Liver (tissue), 9 donors: ENCODE results near the gene OTUD3. TPM values are rescaled to one million over a fixed set of nuclear protein-coding genes. Genes with fewer than 3 reads are reported as not detected.

Experiments used
- DNase-seq: peaks from one replicate; pipeline ENCODE4 v3.0.0-alpha.2; 2017; ENCODE audit warnings: low spot score
- H3K27ac ChIP-seq, 2 donors: one replicate each; pipeline ENCODE4 v1.7.0; 2013; ENCODE audit warnings: inconsistent platforms in 2 of 2, low read length in 2 of 2, control low read depth in 1 of 2, low read depth in 1 of 2, mild to moderate bottlenecking in 1 of 2
- H3K27me3 ChIP-seq, 4 donors: one replicate each; pipeline versions ENCODE4 v1.6.1 to v1.7.0; 2013; ENCODE audit warnings: low read length in 3 of 4, inconsistent platforms in 1 of 4, mild to moderate bottlenecking in 1 of 4, moderate library complexity in 1 of 4; ENCODE audit not compliant: control insufficient read depth in 4 of 4, insufficient read depth in 4 of 4
- H3K36me3 ChIP-seq, 4 donors: one replicate each; pipeline versions ENCODE4 v1.6.1 to v1.7.0; 2013; ENCODE audit warnings: low read length in 3 of 4, mild to moderate bottlenecking in 3 of 4, low read depth in 1 of 4, moderate library complexity in 1 of 4; ENCODE audit not compliant: control insufficient read depth in 4 of 4, insufficient read depth in 3 of 4
- H3K4me1 ChIP-seq, 4 donors: one replicate each; pipeline versions ENCODE4 v1.6.1 to v1.7.0; 2013; ENCODE audit warnings: low read length in 3 of 4, mild to moderate bottlenecking in 3 of 4, moderate library complexity in 1 of 4; ENCODE audit not compliant: control insufficient read depth in 4 of 4, insufficient read depth in 4 of 4
- H3K4me3 ChIP-seq, 3 donors: one replicate each; pipeline versions ENCODE4 v1.6.1 to v1.7.0; 2013; ENCODE audit warnings: low read length in 3 of 3, control low read depth in 1 of 3, low read depth in 1 of 3, mild to moderate bottlenecking in 1 of 3
- H3K9ac ChIP-seq, 2 donors: one replicate each; pipeline ENCODE4 v1.7.0; 2013; ENCODE audit warnings: low read length in 2 of 2, mild to moderate bottlenecking in 2 of 2, moderate library complexity in 2 of 2, control low read depth in 1 of 2, low read depth in 1 of 2
- H3K9me3 ChIP-seq, 4 donors: one replicate each; pipeline versions ENCODE4 v1.6.1 to v1.7.0; 2013; ENCODE audit warnings: low read length in 3 of 4; ENCODE audit not compliant: control insufficient read depth in 4 of 4
- ATF3 ChIP-seq: IDR thresholded peaks from 2 replicates; pipeline ENCODE4 v1.6.1; 2016; ENCODE audit warnings: antibody characterized with exemption
- CTCF ChIP-seq: fragments of 150-350 bp; IDR thresholded peaks from 2 replicates; pipeline ENCODE4 v1.5.1; 2017; ENCODE audit warnings: improper control_type of control experiment, low read depth, low read length; ENCODE audit not compliant: missing input control
- EGR1 ChIP-seq, 2 donors: IDR thresholded peaks; 2 replicates each; pipeline ENCODE4 v1.6.1; 2016 to 2018; ENCODE audit warnings: antibody characterized with exemption in 2 of 2, low read depth in 2 of 2
- FOXA1 ChIP-seq: IDR thresholded peaks from 2 replicates; pipeline ENCODE4 v1.6.1; 2016; ENCODE audit warnings: antibody characterized with exemption
- FOXA2 ChIP-seq: IDR thresholded peaks from 2 replicates; pipeline ENCODE4 v1.6.1; 2016; ENCODE audit warnings: antibody characterized with exemption
- GABPA ChIP-seq, 2 donors: IDR thresholded peaks in 1 of 2; conservative IDR thresholded peaks in 1 of 2; 2 replicates each; pipeline ENCODE4 v1.6.1; 2016; ENCODE audit warnings: antibody characterized with exemption in 2 of 2, mild to moderate bottlenecking in 1 of 2, moderate library complexity in 1 of 2
- HNF4A ChIP-seq, 2 donors: conservative IDR thresholded peaks; 2 replicates each; pipeline ENCODE4 v1.6.1; 2016; ENCODE audit warnings: antibody characterized with exemption in 2 of 2, mild to moderate bottlenecking in 2 of 2
- HNF4G ChIP-seq: IDR thresholded peaks from 2 replicates; pipeline ENCODE4 v1.6.1; 2016; ENCODE audit warnings: antibody characterized with exemption
- JUND ChIP-seq, 2 donors: IDR thresholded peaks; 2 replicates each; pipeline ENCODE4 v1.6.1; 2016; ENCODE audit warnings: antibody characterized with exemption in 2 of 2
- MAX ChIP-seq: IDR thresholded peaks from 2 replicates; pipeline ENCODE4 v1.6.1; 2016; ENCODE audit warnings: antibody characterized with exemption
- NR2F2 ChIP-seq: IDR thresholded peaks from 2 replicates; pipeline ENCODE4 v1.6.1; 2016; ENCODE audit warnings: antibody characterized with exemption
- RAD21 ChIP-seq, 2 donors: IDR thresholded peaks; 2 replicates each; pipeline ENCODE4 v1.6.1; 2016; ENCODE audit warnings: antibody characterized with exemption in 2 of 2, mild to moderate bottlenecking in 2 of 2
- REST ChIP-seq: IDR thresholded peaks from 2 replicates; pipeline ENCODE4 v1.6.1; 2016; ENCODE audit warnings: antibody characterized with exemption, mild to moderate bottlenecking
- RXRA ChIP-seq, 2 donors: IDR thresholded peaks; 2 replicates each; pipeline ENCODE4 v1.6.1; 2017 to 2018; ENCODE audit warnings: antibody characterized with exemption in 2 of 2, mild to moderate bottlenecking in 1 of 2
- SP1 ChIP-seq: IDR thresholded peaks from 2 replicates; pipeline ENCODE4 v1.6.1; 2018; ENCODE audit warnings: antibody characterized with exemption, mild to moderate bottlenecking
- TAF1 ChIP-seq: conservative IDR thresholded peaks from 2 replicates; pipeline ENCODE4 v1.6.1; 2016; ENCODE audit warnings: antibody characterized with exemption, mild to moderate bottlenecking
- YY1 ChIP-seq: IDR thresholded peaks from 2 replicates; pipeline ENCODE4 v1.6.1; 2016; ENCODE audit warnings: antibody characterized with exemption, mild to moderate bottlenecking
- WGBS: extraction: QIAGEN DNeasy Blood & Tissue Kit; methylation state at CpG from one replicate; pipeline ENCODE4 v1.1.7; 2013; 5-methylcytosine and 5-hydroxymethylcytosine counted together
- polyA plus RNA-seq, 2 donors: library from polyadenylated mRNA; stranded (reverse) in 1 of 2; unstranded in 1 of 2; fragments of 200-250 nt in 1 of 2; fragments of >200 nt in 1 of 2; fragmentation: Nextera tagmentation in 1 of 2; extraction: Ambion mirVana in 1 of 2; gene quantifications; one replicate each; pipeline versions ENCODE4 v1.2.1 to v1.2.3, GENCODE V29; 2013 to 2015
- total RNA-seq, 2 donors: library from RNA; depleted of rRNA; stranded (reverse); fragments of >200 nt; gene quantifications; one replicate each; pipeline ENCODE4 v1.2.3, GENCODE V29; 2014
- TF ChIP-seq, protein P1 (sequence below): IDR thresholded peaks from 2 replicates; pipeline ENCODE4 v1.6.1; 2016; ENCODE audit warnings: antibody characterized with exemption
- donor health status: healthy.
- donor health status: healthy.
- donor health status: healthy.
- donor health status: healthy.
- donor health status: healthy.

The OTUD3 gene
- total and polyA plus RNA-seq, 4 donors, result 0.36 to 4.0 (median 2.1) TPM

GRCh38 chr1:19859876-19860275 lies 22.3 kb upstream of the OTUD3 start:
- WGBS, result 73% methylated on average over 2 of the region's 2 CpGs
- H3K9me3 ChIP-seq, result peaks cover 0 to 8% (median 0%) of the 10 kb centered on the region in 4 donors
- TF ChIP-seq GABPA (IDR thresholded peaks at IDR 0.05 in 1 of 2, conservative IDR thresholded peaks at IDR 0.05 in 1 of 2) (no peak), REST (no peak), HNF4A (conservative IDR thresholded peaks at IDR 0.05) (no peak), CTCF (no peak), EGR1 (IDR thresholded peaks at IDR 0.05; ENCODE audit: low read depth in 2 of 2) (no peak), NR2F2 (no peak), YY1 (no peak), FOXA1 (no peak), RAD21 (IDR thresholded peaks at IDR 0.05) (no peak), FOXA2 (no peak), TAF1 (no peak), MAX (no peak), RXRA (IDR thresholded peaks at IDR 0.05) (no peak)
- TF ChIP-seq, protein P1, sequence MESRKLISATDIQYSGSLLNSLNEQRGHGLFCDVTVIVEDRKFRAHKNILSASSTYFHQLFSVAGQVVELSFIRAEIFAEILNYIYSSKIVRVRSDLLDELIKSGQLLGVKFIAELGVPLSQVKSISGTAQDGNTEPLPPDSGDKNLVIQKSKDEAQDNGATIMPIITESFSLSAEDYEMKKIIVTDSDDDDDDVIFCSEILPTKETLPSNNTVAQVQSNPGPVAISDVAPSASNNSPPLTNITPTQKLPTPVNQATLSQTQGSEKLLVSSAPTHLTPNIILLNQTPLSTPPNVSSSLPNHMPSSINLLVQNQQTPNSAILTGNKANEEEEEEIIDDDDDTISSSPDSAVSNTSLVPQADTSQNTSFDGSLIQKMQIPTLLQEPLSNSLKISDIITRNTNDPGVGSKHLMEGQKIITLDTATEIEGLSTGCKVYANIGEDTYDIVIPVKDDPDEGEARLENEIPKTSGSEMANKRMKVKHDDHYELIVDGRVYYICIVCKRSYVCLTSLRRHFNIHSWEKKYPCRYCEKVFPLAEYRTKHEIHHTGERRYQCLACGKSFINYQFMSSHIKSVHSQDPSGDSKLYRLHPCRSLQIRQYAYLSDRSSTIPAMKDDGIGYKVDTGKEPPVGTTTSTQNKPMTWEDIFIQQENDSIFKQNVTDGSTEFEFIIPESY, result no peak
- H3K4me3 ChIP-seq, result no peak overlapping the region
- no peaks in the 10 kb centered on the region for H3K27me3 ChIP-seq
- DNase-seq, result no peak
- no peak overlapping the region for H3K27ac ChIP-seq
- H3K9ac ChIP-seq, result no peak overlapping the region
- no peaks in the 10 kb centered on the region for H3K36me3 ChIP-seq
- no peaks in the 10 kb centered on the region for H3K4me1 ChIP-seq

GRCh38 chr1:19860418-19860817 lies 21.8 kb upstream of the OTUD3 start:
- Histone ChIP-seq H3K27ac (no peak overlapping the region), H3K4me1 (no peaks in the 10 kb centered on the region), H3K9me3 (peaks cover 0 to 8% (median 0%) of the 10 kb centered on the region in 4 donors), H3K9ac (no peak overlapping the region), H3K27me3 (no peaks in the 10 kb centered on the region), H3K4me3 (no peak overlapping the region), H3K36me3 (no peaks in the 10 kb centered on the region)
- WGBS, result 74% methylated on average over 2 of the region's 2 CpGs
- TF ChIP-seq FOXA2, result no peak
- TF ChIP-seq GABPA (IDR thresholded peaks at IDR 0.05 in 1 of 2, conservative IDR thresholded peaks at IDR 0.05 in 1 of 2), result no peak
- no peak for TF ChIP-seq MAX
- TF ChIP-seq ATF3, result no peak
- TF ChIP-seq RXRA (IDR thresholded peaks at IDR 0.05), result no peak
- no peak for TF ChIP-seq JUND (IDR thresholded peaks at IDR 0.05)
- TF ChIP-seq HNF4G, result no peak
- no peak for TF ChIP-seq SP1
- no peak for TF ChIP-seq REST
- no peak for TF ChIP-seq NR2F2
- TF ChIP-seq CTCF, result no peak
- no peak for TF ChIP-seq YY1
- TF ChIP-seq FOXA1, result no peak
- DNase-seq, result no peak
